ENCODE measurements around the gene SLC12A9.
A peak's percentile ranks its signal among the peaks of the same experiment; 100 is the strongest.

SLC12A9 gene

DNA sequence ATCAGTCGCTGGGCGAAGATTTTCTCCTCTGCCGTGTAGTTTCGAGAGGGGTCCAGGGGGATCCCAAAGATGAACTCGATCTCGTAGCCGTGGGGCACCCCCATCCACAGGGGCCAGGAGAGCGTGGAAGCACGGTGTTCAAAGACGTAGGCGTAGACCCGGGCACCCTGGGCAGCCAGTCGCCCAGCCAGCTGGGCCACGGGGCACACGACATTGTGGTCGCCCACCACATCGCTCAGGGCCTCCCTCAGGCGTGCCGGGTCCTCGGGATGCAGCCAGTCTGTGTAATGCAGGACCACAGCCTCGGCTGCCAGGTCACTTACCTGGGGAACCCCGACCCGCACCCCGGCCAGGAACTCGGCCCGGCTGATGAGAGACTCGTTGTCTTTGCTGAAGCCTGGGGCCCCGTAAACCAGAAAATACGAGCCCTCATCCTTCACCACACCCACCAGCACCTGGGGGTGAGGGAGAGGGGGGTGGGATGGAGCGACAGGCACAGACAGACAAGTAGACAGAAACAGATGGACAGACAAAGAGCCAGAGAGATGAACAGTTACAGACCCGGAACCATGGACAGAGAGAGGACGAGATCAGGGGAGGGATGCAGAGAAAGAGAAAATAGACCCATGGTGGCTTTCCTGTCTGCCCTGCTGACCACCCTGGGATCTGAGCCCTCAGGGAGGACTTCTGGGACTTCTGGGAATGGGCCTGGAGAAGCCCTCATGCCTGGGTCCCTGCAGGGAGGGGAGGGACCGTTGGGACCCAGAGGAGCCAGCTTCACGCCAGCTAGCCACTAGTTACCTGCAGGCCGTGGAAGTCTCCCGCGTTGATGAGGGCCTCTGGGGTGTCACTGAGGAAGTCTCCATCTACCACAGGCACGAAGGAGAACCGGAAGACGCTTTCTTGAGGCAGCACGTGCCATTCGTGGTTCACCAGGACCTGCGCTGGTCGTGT is 40.1 kb downstream of the SLC12A9 start:
- peak in 1 of 2 experiments; percentile 23 for DNase-seq (ENCODE audit: low read depth in 1 of 2, low spot score in 1 of 2)
- Histone ChIP-seq H3K27ac (replicated peaks) (no peak overlapping the region), H3K27me3 (ENCODE audit: insufficient read depth, poor library complexity, severe bottlenecking) (peaks cover 43% of the 10 kb centered on the region), H3K4me3 (replicated peaks; ENCODE audit: insufficient read depth, low read length) (no peak overlapping the region)
- no peak for TF ChIP-seq GABPA (IDR thresholded peaks at IDR 0.05; ENCODE audit: low read depth)
- TF ChIP-seq SPI1 (IDR thresholded peaks at IDR 0.05; ENCODE audit: borderline replicate concordance, low read depth) = no peak
- no peak for TF ChIP-seq POLR2AphosphoS5 (IDR thresholded peaks at IDR 0.05; ENCODE audit: low read depth)
- TF ChIP-seq, protein P1, sequence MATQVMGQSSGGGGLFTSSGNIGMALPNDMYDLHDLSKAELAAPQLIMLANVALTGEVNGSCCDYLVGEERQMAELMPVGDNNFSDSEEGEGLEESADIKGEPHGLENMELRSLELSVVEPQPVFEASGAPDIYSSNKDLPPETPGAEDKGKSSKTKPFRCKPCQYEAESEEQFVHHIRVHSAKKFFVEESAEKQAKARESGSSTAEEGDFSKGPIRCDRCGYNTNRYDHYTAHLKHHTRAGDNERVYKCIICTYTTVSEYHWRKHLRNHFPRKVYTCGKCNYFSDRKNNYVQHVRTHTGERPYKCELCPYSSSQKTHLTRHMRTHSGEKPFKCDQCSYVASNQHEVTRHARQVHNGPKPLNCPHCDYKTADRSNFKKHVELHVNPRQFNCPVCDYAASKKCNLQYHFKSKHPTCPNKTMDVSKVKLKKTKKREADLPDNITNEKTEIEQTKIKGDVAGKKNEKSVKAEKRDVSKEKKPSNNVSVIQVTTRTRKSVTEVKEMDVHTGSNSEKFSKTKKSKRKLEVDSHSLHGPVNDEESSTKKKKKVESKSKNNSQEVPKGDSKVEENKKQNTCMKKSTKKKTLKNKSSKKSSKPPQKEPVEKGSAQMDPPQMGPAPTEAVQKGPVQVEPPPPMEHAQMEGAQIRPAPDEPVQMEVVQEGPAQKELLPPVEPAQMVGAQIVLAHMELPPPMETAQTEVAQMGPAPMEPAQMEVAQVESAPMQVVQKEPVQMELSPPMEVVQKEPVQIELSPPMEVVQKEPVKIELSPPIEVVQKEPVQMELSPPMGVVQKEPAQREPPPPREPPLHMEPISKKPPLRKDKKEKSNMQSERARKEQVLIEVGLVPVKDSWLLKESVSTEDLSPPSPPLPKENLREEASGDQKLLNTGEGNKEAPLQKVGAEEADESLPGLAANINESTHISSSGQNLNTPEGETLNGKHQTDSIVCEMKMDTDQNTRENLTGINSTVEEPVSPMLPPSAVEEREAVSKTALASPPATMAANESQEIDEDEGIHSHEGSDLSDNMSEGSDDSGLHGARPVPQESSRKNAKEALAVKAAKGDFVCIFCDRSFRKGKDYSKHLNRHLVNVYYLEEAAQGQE (IDR thresholded peaks at IDR 0.05; ENCODE audit: insufficient replicate concordance, low read depth) = no peak
- TF ChIP-seq, protein P2, sequence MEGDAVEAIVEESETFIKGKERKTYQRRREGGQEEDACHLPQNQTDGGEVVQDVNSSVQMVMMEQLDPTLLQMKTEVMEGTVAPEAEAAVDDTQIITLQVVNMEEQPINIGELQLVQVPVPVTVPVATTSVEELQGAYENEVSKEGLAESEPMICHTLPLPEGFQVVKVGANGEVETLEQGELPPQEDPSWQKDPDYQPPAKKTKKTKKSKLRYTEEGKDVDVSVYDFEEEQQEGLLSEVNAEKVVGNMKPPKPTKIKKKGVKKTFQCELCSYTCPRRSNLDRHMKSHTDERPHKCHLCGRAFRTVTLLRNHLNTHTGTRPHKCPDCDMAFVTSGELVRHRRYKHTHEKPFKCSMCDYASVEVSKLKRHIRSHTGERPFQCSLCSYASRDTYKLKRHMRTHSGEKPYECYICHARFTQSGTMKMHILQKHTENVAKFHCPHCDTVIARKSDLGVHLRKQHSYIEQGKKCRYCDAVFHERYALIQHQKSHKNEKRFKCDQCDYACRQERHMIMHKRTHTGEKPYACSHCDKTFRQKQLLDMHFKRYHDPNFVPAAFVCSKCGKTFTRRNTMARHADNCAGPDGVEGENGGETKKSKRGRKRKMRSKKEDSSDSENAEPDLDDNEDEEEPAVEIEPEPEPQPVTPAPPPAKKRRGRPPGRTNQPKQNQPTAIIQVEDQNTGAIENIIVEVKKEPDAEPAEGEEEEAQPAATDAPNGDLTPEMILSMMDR (IDR thresholded peaks at IDR 0.05; ENCODE audit: insufficient read depth, low read length) = no peak

DNA sequence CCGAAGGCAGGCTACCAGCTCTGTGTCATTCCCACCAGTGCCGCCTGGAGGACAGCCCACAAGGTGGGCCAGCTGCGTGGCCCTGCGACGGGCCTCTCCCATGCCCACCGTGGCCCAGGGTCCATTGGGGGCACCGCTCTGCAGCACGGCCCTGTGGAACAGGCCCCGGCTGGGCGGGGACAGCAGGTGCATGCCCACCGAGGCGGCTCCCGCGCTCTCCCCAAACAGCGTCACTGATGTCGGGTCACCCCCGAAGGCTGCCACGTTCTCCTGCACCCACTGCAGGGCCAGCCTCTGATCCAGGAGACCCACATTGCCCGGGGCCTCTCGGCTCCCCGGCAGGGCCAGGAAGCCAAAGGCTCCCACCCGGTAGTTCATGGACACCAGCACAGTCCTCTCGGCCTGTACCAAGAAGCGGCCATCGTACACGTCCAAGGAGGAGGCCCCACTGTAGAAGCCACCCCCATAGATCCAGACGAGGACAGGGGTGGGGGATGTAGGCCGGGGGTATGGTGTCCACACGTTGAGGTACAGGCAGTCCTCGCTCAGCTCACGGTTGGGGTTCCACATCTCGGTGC is 40.9 kb downstream of the SLC12A9 start:
- Histone ChIP-seq H3K27me3 (ENCODE audit: insufficient read depth, poor library complexity, severe bottlenecking) (peaks cover 43% of the 10 kb centered on the region), H3K4me3 (replicated peaks; ENCODE audit: insufficient read depth, low read length) (no peak overlapping the region), H3K27ac (replicated peaks) (no peak overlapping the region)
- no peak for DNase-seq (ENCODE audit: low read depth in 1 of 2, low spot score in 1 of 2)
- TF ChIP-seq GABPA (IDR thresholded peaks at IDR 0.05; ENCODE audit: low read depth) = no peak
- TF ChIP-seq, protein P1 (IDR thresholded peaks at IDR 0.05; ENCODE audit: insufficient replicate concordance, low read depth) = no peak

DNA sequence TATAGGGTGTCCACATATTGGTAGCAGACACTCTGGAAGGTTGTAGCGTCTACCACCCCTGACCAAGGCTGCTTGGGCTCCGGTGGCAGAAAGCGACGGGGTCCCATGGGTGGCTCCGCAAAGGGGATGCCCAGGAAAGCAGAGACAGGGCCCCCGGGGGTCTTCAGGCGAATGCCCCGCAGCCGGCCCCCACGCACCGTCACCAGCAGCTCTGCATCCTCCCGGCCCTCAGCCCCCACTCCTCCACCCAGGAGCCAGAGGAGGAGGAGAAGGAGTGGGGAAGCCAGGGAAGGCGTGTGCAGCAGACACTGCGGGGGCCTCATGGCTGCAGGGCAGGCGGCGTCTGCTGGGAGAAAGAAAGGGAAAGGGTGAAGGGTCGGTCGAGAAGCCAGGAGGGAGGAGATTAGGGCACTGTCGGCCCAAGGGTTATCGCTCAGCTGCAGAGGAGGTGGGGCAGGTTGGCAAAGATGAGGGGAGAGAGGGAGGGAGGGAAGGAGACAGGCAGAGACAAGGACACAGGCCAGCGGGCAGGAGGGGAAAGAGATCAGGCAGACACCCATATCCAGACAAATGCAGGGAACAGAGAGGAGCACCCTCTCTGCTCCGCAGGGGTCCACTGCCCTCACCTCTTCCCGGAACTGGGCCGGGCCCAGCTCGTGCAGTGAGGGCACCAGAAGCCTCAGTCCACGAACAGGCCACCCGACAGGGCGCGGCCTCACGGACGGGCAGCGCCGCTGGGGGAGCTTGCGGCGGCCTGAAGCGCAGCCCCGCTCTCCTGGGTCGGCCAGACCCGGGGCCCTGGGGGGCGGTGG is 41.6 kb downstream of the SLC12A9 start:
- Histone ChIP-seq H3K27me3 (ENCODE audit: insufficient read depth, poor library complexity, severe bottlenecking) (peaks cover 43% of the 10 kb centered on the region), H3K4me3 (replicated peaks; ENCODE audit: insufficient read depth, low read length) (no peak overlapping the region), H3K27ac (replicated peaks) (no peak overlapping the region)
- TF ChIP-seq, protein P1 (IDR thresholded peaks at IDR 0.05; ENCODE audit: insufficient replicate concordance, low read depth) = no peak
- TF ChIP-seq GABPA (IDR thresholded peaks at IDR 0.05; ENCODE audit: low read depth) = no peak
- TF ChIP-seq, protein P2 (IDR thresholded peaks at IDR 0.05; ENCODE audit: insufficient read depth, low read length) = no peak
- TF ChIP-seq SPI1 (IDR thresholded peaks at IDR 0.05; ENCODE audit: borderline replicate concordance, low read depth) = no peak
- no peak for TF ChIP-seq POLR2AphosphoS5 (IDR thresholded peaks at IDR 0.05; ENCODE audit: low read depth)
- no peak for DNase-seq (ENCODE audit: low read depth in 1 of 2, low spot score in 1 of 2)

All from HL-60 (cell line).